Panc1 (cell line): ENCODE measurements around the gene ZNF783.

Experiments used
- CTCF ChIP-seq: fragments of 450-650 bp; IDR thresholded peaks from 2 replicates; pipeline ENCODE4 v1.5.1; 2017; ENCODE audit warnings: mild to moderate bottlenecking
- POLR2AphosphoS5 ChIP-seq: IDR thresholded peaks from 2 replicates; pipeline ENCODE4 v1.6.1; 2012; ENCODE audit warnings: mild to moderate bottlenecking, low read depth, low read length, moderate library complexity
- SIN3A ChIP-seq: IDR thresholded peaks from 2 replicates; pipeline ENCODE4 v1.6.1; 2012; ENCODE audit warnings: low read depth, mild to moderate bottlenecking, low read length, moderate library complexity, borderline replicate concordance; ENCODE audit not compliant: insufficient read depth

DNA sequence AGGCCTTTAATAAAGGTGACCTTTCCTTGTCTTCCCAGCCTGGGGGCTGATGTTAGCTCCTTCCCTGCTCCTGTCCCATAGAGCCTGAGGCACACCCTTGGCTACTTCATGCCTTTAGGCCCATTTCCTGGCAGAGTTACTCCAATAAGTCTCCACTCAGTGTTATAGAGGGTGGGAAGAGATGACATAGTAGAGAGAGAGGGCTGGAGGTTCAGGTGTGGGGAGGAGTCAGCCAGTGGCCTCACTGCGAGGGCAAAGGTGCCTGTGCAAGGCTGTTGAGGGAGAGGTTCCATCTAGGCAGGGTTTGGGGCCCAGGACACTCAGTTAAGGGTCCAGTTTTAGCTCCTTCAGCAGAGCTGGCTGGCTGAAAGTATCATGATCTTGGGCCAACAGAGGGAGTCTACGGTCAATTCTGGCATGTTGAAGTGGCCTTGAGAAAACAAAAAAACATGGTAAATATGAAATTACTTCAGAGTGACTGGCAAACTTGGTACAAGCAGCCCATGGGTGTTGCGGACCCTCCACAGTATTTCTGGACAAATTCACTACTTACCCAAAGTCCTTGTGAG lies 67.9 kb downstream of the ZNF783 start:
- TF ChIP-seq CTCF, result no peak
- TF ChIP-seq SIN3A, result no peak
- no peak for TF ChIP-seq POLR2AphosphoS5
